ENCODE measurements around the gene TMEM181. TPM values are rescaled to one million over a fixed set of nuclear protein-coding genes. Genes with fewer than 3 reads are reported as not detected.

The TMEM181 gene
- total and polyA plus RNA-seq, 2 of the 13 experiments (the other 11 are each of a cell fraction or from before 2014, with no cell fraction given), result 59.1 to 108 TPM

DNA sequence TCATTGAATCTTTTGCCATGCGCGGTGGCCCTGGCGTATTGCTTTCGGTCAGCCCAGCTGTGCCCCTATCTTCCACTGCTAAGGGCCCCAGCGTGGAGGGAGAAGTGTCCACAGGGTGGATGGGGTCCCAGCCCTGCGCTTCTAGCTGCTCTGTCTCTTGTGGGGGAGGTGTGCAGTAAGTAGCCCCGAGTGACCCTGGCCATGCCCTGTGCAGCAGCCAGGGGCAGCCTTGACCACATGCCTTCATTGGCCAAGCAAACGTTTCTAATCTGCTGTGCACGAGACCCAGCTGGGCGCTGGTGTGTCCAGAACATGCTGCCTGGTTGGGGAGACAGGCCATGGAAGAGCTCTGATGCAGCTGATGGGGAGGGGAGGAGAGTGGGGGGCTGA, 13.6 kb downstream of the TMEM181 start (continued):
- TF ChIP-seq, protein P1, sequence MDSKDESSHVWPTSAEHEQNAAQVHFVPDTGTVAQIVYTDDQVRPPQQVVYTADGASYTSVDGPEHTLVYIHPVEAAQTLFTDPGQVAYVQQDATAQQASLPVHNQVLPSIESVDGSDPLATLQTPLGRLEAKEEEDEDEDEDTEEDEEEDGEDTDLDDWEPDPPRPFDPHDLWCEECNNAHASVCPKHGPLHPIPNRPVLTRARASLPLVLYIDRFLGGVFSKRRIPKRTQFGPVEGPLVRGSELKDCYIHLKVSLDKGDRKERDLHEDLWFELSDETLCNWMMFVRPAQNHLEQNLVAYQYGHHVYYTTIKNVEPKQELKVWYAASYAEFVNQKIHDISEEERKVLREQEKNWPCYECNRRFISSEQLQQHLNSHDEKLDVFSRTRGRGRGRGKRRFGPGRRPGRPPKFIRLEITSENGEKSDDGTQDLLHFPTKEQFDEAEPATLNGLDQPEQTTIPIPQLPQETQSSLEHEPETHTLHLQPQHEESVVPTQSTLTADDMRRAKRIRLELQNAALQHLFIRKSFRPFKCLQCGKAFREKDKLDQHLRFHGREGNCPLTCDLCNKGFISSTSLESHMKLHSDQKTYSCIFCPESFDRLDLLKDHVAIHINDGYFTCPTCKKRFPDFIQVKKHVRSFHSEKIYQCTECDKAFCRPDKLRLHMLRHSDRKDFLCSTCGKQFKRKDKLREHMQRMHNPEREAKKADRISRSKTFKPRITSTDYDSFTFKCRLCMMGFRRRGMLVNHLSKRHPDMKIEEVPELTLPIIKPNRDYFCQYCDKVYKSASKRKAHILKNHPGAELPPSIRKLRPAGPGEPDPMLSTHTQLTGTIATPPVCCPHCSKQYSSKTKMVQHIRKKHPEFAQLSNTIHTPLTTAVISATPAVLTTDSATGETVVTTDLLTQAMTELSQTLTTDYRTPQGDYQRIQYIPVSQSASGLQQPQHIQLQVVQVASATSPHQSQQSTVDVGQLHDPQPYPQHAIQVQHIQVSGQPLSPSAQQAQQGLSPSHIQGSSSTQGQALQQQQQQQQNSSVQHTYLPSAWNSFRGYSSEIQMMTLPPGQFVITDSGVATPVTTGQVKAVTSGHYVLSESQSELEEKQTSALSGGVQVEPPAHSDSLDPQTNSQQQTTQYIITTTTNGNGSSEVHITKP (CRISPR knock-in tag; IDR thresholded peaks at IDR 0.05; ENCODE audit: low read depth), result no peak
- TF ChIP-seq ZNF646 (CRISPR knock-in tag; IDR thresholded peaks at IDR 0.05) (no peak), ZNF329 (CRISPR knock-in tag; IDR thresholded peaks at IDR 0.05; ENCODE audit: low read depth) (no peak), CBX2 (IDR thresholded peaks at IDR 0.05; ENCODE audit: low read depth, low read length) (no peak), CBX2 (CRISPR knock-in tag; IDR thresholded peaks at IDR 0.05; ENCODE audit: low read depth) (no peak), GFI1 (CRISPR knock-in tag; IDR thresholded peaks at IDR 0.05; ENCODE audit: borderline replicate concordance) (no peak), KAT7 (CRISPR knock-in tag; IDR thresholded peaks at IDR 0.05; ENCODE audit: borderline replicate concordance) (no peak), MTA1 (CRISPR knock-in tag; IDR thresholded peaks at IDR 0.05; ENCODE audit: borderline replicate concordance) (peak; percentile 18; the same call in 1 of the 2 replicates), REST (IDR thresholded peaks at IDR 0.05; ENCODE audit: borderline replicate concordance in 1 of 2, low read depth in 1 of 2, low read length in 2 of 2) (no peak), SRSF9 (IDR thresholded peaks at IDR 0.05; ENCODE audit: borderline replicate concordance, insufficient read depth, low read depth, low read length, poor library complexity, severe bottlenecking) (no peak)
- TF ChIP-seq, protein P2, sequence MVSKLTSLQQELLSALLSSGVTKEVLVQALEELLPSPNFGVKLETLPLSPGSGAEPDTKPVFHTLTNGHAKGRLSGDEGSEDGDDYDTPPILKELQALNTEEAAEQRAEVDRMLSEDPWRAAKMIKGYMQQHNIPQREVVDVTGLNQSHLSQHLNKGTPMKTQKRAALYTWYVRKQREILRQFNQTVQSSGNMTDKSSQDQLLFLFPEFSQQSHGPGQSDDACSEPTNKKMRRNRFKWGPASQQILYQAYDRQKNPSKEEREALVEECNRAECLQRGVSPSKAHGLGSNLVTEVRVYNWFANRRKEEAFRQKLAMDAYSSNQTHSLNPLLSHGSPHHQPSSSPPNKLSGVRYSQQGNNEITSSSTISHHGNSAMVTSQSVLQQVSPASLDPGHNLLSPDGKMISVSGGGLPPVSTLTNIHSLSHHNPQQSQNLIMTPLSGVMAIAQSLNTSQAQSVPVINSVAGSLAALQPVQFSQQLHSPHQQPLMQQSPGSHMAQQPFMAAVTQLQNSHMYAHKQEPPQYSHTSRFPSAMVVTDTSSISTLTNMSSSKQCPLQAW (CRISPR knock-in tag; IDR thresholded peaks at IDR 0.05), result peak; percentile 61; the same call in 1 of the 2 replicates
- TF ChIP-seq, protein P3, sequence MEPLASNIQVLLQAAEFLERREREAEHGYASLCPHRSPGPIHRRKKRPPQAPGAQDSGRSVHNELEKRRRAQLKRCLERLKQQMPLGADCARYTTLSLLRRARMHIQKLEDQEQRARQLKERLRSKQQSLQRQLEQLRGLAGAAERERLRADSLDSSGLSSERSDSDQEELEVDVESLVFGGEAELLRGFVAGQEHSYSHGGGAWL (CRISPR knock-in tag; IDR thresholded peaks at IDR 0.05), result no peak

Measured in HepG2 (cell line).